GM19467 (cell line): ENCODE measurements around the gene PVALEF.
"Not testable (repeated sequence)": the region's sequence is repeated elsewhere in the genome, so short reads cannot be mapped to it uniquely, and the experiment has no call there.

ENCODE experiments used
- ATAC-seq: cut with Tn5 transposase; IDR thresholded peaks from one replicate; pipeline ENCODE4 v1.9.1; 2021; ENCODE audit warnings: mild to moderate bottlenecking, moderate library complexity; ENCODE audit not compliant: unreplicated experiment

PVALEF gene

GRCh38 chr17:81143200-81143527 is 22.1 kb upstream of the PVALEF start:
- no peak for ATAC-seq

DNA sequence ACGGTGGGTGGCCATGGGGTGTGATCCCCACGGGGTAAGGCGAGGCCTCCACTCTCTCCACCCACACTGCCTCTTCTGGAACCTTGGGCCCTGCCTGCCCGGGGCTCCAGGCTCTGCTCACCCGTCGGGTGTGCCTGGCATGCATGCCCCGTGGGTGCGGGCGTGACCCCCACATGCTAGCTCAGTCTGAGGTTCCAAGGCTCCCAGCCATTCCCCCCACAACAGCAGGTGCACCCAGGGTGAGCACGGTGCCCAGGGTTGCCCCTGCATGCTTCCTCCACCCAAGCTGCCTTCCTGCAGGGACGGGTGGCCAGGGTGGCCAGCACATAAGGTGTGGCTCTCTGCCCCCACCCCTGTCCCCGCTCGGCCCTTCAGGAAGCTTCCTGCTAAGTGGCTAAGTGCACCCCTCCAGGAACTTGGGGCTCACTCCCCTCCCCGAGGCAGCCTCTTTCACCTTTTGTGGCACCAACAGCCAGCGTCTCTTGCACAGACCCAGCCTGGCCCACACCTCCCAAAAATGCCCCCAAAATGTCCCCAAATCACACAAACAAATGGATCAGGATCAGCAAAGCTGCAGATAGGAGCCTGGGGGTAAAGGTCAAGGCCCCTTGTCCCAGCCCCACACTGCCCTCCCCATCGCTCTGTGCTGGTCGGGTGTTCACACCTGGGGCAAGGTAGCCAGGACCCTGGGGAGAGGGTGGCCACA is 21.4 kb upstream of the PVALEF start:
- ATAC-seq = no peak

GRCh38 chr17:81144423-81144781 is 20.9 kb upstream of the PVALEF start:
- ATAC-seq = no peak

DNA sequence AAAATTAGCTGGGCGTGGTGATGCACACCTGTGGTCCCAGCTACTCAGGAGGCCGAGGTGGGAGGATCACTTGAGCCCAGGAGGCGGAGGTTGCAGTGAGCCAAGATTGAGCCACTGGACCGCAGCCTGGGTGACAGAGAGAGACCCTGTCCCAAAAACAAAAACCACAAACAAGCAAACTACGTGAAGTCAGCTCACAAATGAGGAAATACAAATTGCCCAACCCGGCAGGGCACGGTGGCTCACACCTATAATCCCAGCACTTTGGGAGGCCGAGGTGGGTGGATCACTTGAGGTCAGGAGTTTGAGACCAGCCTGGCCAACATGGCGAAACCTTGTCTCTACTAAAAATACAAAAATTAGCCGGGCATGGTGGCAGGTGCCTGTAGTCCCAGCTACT is 19.1 kb upstream of the PVALEF start:
- ATAC-seq = not testable (repeated sequence)

GRCh38 chr17:81147701-81148100 is 17.6 kb upstream of the PVALEF start:
- no peak for ATAC-seq

DNA sequence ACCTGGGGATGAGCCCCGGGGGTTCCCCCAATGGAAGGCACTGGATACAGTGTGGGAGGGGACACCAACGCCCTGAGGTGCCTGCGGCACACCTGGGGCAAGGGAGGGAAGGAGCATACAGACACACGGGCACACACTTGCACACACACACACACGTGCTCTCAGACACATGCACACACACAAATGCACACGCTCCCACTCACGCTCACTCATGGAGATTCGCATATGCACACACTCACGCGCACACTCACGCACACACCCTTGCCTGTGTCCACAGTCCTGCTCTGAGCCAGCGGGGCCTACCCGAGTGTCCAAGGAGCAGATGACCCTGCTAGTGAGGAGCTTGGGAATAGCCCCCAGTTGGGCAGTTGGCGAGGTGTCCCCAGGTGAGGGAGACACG is 16.7 kb upstream of the PVALEF start:
- ATAC-seq = no peak

GRCh38 chr17:81148986-81149533 is 16.2 kb upstream of the PVALEF start:
- no peak for ATAC-seq

DNA sequence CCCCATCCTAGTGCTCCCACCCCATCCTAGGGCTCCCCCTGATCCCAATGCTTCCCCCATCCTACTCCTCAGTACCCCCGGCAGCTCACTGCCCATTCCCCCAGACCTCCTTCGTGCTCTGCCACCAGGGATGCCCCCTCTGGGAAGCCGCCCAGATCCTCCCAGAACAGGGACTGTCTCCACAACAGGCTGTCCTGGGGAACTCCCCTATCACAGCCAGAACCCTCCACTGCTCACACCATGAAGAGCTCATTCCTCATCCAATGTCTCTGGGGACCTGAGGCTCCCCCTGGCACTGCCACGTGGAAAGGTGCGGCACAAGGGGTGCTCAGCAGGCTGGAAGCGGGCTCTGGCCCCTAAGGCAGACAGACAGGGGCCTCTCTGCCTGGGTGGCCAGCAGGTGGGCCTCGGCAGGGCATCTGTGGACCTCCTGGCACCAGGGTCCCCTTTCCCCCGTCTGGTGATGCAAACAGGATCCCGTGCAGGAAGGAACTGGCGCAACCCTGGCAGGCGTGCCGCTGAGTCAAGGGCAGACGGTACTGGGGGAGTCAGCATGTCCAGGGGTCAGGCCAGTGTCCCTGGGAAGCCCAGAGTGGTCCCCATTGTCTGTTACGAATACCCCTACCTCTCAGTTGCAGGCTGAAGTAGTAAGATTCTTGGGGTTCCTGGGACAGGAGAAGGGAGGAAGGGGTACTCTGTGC is 14.8 kb upstream of the PVALEF start:
- no peak for ATAC-seq

- ATAC-seq = no peak
Observed at GRCh38 chr17:81151278-81151677, 14.0 kb upstream of the PVALEF start.

- no peak for ATAC-seq
Observed at GRCh38 chr17:81152288-81152828, 12.9 kb upstream of the PVALEF start.

GRCh38 chr17:81153340-81153803 is 11.9 kb upstream of the PVALEF start:
- ATAC-seq = no peak

GRCh38 chr17:81154016-81154415 is 11.3 kb upstream of the PVALEF start:
- not testable (repeated sequence) for ATAC-seq

DNA sequence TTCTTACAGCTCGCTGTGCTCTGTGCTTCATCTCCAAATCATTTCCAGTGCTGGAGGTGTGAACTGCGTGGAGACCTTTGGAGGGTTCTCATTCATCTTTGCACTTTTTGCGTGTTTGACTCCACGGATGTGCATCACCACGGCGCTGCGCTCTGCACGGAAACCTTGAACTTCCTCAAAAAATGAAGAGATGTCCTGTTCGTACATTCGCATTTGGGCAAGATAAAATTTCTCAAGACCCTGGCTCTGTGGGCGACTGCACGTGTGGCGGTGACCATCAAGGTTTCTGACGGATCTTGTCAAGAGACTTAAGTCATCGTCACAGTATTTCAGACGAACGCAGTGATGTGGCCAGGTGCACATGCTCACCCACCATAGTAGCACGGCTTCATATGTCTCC is 10.3 kb upstream of the PVALEF start:
- no peak for ATAC-seq

DNA sequence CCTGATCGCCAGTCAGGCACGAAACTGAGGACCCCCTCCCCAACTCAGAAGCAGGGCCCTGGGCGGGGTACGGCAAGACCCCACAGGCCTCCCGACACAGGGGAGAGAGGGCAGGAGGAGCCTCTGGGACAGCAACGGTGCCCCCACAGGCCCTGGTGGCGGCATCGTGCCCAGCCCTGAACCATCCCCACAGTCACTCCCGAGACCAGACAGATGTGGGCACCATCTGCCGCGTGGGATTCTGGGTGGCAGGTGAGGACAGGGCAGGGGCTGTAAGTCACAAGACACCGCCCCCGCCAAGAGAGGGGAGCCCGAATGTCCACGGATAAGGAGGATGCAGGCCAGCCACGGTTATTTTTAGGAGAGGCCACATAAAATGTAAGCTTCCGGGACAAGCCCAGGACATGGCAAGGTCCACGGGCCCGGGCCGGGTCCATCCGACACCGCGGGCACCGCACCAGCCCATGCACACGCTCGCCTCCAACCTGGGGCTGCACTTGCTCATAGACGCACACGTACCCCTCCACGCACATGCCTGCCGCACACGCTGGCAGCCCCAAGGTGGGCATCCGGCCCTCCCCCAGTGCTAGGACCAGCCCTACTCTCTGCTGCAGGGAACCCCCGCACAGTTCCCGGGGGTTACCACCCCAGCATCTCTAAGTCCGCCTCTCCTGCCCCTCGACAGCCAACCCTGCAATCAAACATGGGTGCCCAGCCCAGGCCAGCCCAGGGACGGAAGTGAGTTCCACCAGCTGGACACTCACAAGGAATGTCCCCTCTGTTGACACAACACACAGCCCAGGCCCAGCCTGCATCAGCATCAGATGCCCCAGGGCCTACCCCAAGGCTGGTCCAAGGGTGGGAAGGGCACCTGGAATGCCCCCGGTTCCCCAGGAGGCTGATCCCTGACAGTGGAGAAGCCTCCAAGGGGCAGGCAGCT is 8.2 kb upstream of the PVALEF start:
- no peak for ATAC-seq

- no peak for ATAC-seq
Observed at GRCh38 chr17:81157848-81158687, 7.2 kb upstream of the PVALEF start.

DNA sequence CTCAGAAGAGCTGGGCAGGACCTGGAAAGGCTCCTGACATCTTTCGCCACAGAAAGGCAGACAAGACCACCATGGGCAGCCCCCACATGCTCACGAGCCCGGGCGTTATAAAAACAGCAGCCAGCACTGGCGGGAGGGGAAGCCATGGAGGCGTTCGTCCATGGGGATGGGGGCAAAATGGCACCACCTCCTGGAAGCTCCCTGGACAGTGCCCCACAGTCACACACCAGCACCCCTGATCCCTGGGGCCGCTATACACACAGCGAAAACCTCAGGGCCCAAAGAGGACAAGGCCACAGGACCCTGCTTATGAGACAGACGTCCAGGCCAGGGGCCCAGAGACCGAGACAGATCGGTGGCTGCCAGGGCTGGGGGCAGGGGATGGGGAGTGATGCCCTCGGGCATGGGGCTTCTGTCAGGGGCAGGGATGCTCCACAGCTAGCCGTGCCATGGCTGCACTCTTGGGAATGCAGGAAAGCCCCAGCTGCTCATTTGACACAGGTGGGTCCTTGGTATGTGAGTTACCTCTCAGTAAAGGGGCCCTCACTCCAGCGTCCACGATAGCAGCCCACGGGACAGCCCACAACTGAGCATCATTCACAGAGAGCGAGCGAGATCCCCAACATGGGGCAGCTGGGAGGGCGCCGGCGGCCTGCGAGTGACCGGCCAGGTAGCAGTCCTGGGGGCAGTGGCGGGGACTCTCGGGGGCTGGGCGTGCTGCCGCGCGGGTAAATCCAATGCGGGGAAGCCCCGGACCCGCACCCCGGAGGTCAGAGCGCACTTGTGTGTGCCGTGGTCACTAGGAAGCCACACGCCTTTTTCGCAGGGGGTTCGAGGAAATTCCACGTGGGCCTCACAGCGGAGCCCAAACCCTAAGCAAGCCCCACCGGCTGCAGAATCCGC is 6.4 kb upstream of the PVALEF start:
- ATAC-seq = no peak

GRCh38 chr17:81159611-81160265 is 5.6 kb upstream of the PVALEF start:
- ATAC-seq = no peak

- ATAC-seq = no peak
Observed at GRCh38 chr17:81160306-81160705, 5.0 kb upstream of the PVALEF start.
